IMR-90 (cell line): Measurements from ENCODE around the gene NAA80. TPM values are rescaled to one million over a fixed set of nuclear protein-coding genes. Genes with fewer than 3 reads are reported as not detected.

Experiments used
- ATAC-seq: fragments of 200-7000 bp; cut with Tn5 transposase; 2 replicates; pipeline ENCODE4 v1.9.1; 2020; ENCODE audit warnings: low read depth, mild to moderate bottlenecking, moderate library complexity
- BruUV-seq: library from RNA; stranded (reverse); fragments of 400-500 nt; replicated peaks from 2 replicates; lab custom pipeline; 2021; lab: Mats Ljungman, UMichigan
- CTCF ChIA-PET: fragments of 300-600 bp; formaldehyde crosslinking; extraction: SDS; loops from one replicate; lab custom pipeline; 2021; ENCODE audit warnings: antibody characterized with exemption; lab: Yijun Ruan, JAX
- POLR2A ChIA-PET: fragments of 300-600 bp; sonication (Branson Sonifier 250); formaldehyde crosslinking; loops from one replicate; lab custom pipeline; 2022; ENCODE audit warnings: antibody characterized with exemption; ENCODE audit not compliant: unreplicated experiment; lab: Charles Lee
- DNase-seq: peaks from one replicate; pipeline ENCODE4 v3.0.0; 2013
- H2AFZ ChIP-seq: replicated peaks from 2 replicates; pipeline ENCODE3; 2013; ENCODE audit warnings: low read length, mild to moderate bottlenecking; ENCODE audit not compliant: poor library complexity
- H2AK5ac ChIP-seq: 2 replicates; pipeline ENCODE4 v1.6.1; 2013; ENCODE audit warnings: low read depth, low read length, inconsistent platforms
- H2AK9ac ChIP-seq: replicated peaks from 2 replicates; pipeline ENCODE3; 2013; ENCODE audit warnings: mild to moderate bottlenecking, low read depth, low read length, moderate library complexity; ENCODE audit not compliant: poor library complexity
- H2BK120ac ChIP-seq: 2 replicates; pipeline ENCODE4 v1.6.1; 2013; ENCODE audit warnings: low read depth, low read length, inconsistent platforms
- H2BK15ac ChIP-seq: 3 replicates; pipeline ENCODE4 v1.6.1; 2013; ENCODE audit warnings: low read depth, low read length, inconsistent platforms
- H2BK20ac ChIP-seq: 2 replicates; pipeline ENCODE4 v1.6.1; 2013; ENCODE audit warnings: low read depth, mild to moderate bottlenecking, inconsistent platforms, low read length, moderate library complexity
- H2BK5ac ChIP-seq: 2 replicates; pipeline ENCODE4 v1.6.1; 2013; ENCODE audit warnings: mild to moderate bottlenecking, low read depth, low read length, inconsistent platforms; ENCODE audit not compliant: poor library complexity, severe bottlenecking
- H3K14ac ChIP-seq: replicated peaks from 2 replicates; pipeline ENCODE4 v1.6.1; 2013; ENCODE audit warnings: low read depth, low read length, inconsistent platforms
- H3K18ac ChIP-seq: 2 replicates; pipeline ENCODE4 v1.6.1; 2013; ENCODE audit warnings: low read depth, low read length, control low read depth
- H3K23ac ChIP-seq: 2 replicates; pipeline ENCODE4 v1.6.1; 2013; ENCODE audit warnings: low read depth, low read length, inconsistent platforms
- H3K27ac ChIP-seq: 2 replicates; pipeline ENCODE4 v1.5.1; 2013; ENCODE audit warnings: mild to moderate bottlenecking, control low read depth, low read length; ENCODE audit not compliant: insufficient read depth
- H3K27me3 ChIP-seq: 2 replicates; pipeline ENCODE4 v1.6.1; 2013; ENCODE audit warnings: low read length; ENCODE audit not compliant: control insufficient read depth, insufficient read depth
- H3K36me3 ChIP-seq: 2 replicates; pipeline ENCODE4 v1.6.1; 2013; ENCODE audit warnings: low read length, mixed read lengths; ENCODE audit not compliant: control insufficient read depth, insufficient read depth
- H3K4ac ChIP-seq: 2 replicates; pipeline ENCODE4 v1.6.1; 2013; ENCODE audit warnings: low read depth, low read length, inconsistent platforms
- H3K4me1 ChIP-seq: 2 replicates; pipeline ENCODE4 v1.6.1; 2013; ENCODE audit warnings: low read length, mixed read lengths; ENCODE audit not compliant: control insufficient read depth, insufficient read depth
- H3K4me2 ChIP-seq: 2 replicates; pipeline ENCODE4 v1.6.1; 2013; ENCODE audit warnings: low read depth, mild to moderate bottlenecking, control low read depth, low read length, moderate library complexity
- H3K4me3 ChIP-seq: 2 replicates; pipeline ENCODE4 v1.5.1; 2013; ENCODE audit warnings: low read depth, mild to moderate bottlenecking, control low read depth, low read length, moderate library complexity; ENCODE audit not compliant: insufficient read depth
- H3K56ac ChIP-seq: 2 replicates; pipeline ENCODE4 v1.6.1; 2013; ENCODE audit warnings: low read length, inconsistent platforms; ENCODE audit not compliant: insufficient read depth; ENCODE audit errors: extremely low read depth
- H3K79me1 ChIP-seq, 2 experiments: 2 replicates each; pipeline ENCODE4 v1.6.1; 2013; ENCODE audit warnings: low read length in 2 of 2, inconsistent platforms in 1 of 2, low read depth in 1 of 2
- H3K9ac ChIP-seq: 2 replicates; pipeline ENCODE4 v1.6.1; 2013; ENCODE audit warnings: low read depth, low read length, control low read depth
- H3K9me1 ChIP-seq: 2 replicates; pipeline ENCODE4 v1.6.1; 2013; ENCODE audit warnings: low read length, inconsistent platforms; ENCODE audit not compliant: insufficient read depth
- H3K9me3 ChIP-seq: 2 replicates; pipeline ENCODE4 v1.6.1; 2013; ENCODE audit warnings: low read length; ENCODE audit not compliant: control insufficient read depth, insufficient read depth
- H4K20me1 ChIP-seq: 2 replicates; pipeline ENCODE4 v1.6.1; 2013; ENCODE audit warnings: low read length, inconsistent platforms; ENCODE audit not compliant: insufficient read depth
- H4K5ac ChIP-seq: 2 replicates; pipeline ENCODE4 v1.6.1; 2013; ENCODE audit warnings: mild to moderate bottlenecking, low read depth, low read length, control low read depth
- H4K8ac ChIP-seq, 2 experiments: 2 replicates each; pipeline ENCODE4 v1.6.1; 2013; ENCODE audit warnings: low read depth in 2 of 2, low read length in 2 of 2, control low read depth in 1 of 2, inconsistent platforms in 1 of 2
- H4K91ac ChIP-seq: 2 replicates; pipeline ENCODE4 v1.6.1; 2013; ENCODE audit warnings: low read depth, low read length, inconsistent platforms; ENCODE audit not compliant: insufficient read depth
- CHD1 ChIP-seq: IDR thresholded peaks from 2 replicates; pipeline ENCODE4 v1.6.1; 2012; ENCODE audit warnings: low read depth, low read length, improper control_type of control experiment
- FOS ChIP-seq: fragments of 150-350 bp; IDR thresholded peaks from 2 replicates; pipeline ENCODE4 v1.6.1; 2016; ENCODE audit warnings: low read depth, low read length
- MAFK ChIP-seq: IDR thresholded peaks from 2 replicates; pipeline ENCODE4 v1.6.1; 2012; ENCODE audit warnings: low read depth, low read length, improper control_type of control experiment
- NFE2L2 ChIP-seq: fragments of 150-350 bp; IDR thresholded peaks from 2 replicates; pipeline ENCODE4 v1.6.1; 2016; ENCODE audit warnings: low read depth, mild to moderate bottlenecking, low read length
- POLR2A ChIP-seq: IDR thresholded peaks from 2 replicates; pipeline ENCODE4 v1.6.1; 2012; ENCODE audit warnings: mild to moderate bottlenecking, low read depth, low read length
- whole genome bisulfite sequencing, 2 experiments: methylation state at CpG; one replicate each; pipeline versions ENCODE4 v1.1.5 to v1.1.7; 2013; ENCODE audit warnings: missing lambda C conversion rate in 2 of 2; ENCODE audit not compliant: insufficient read length in 1 of 2; ENCODE audit errors: extremely low coverage in 2 of 2; 5-methylcytosine and 5-hydroxymethylcytosine counted together
- dilution Hi-C: fragments of 300-500 bp; cut with HindIII; formaldehyde crosslinking; loops from one replicate; pipeline ENCODE4 v1.14.3; 2018; ENCODE audit warnings: low sequenced_read_pairs; ENCODE audit not compliant: unreplicated experiment
- in situ Hi-C: fragments of 300-500 bp; cut with MboI; formaldehyde crosslinking; loops from 3 replicates; pipeline ENCODE4 v1.14.3; 2019; ENCODE audit warnings: low sequenced_read_pairs, inconsistent platforms, mixed read lengths
- intact Hi-C: fragments of 100-400 bp; cut with micrococcal nuclease; formaldehyde crosslinking; loops from 2 replicates; pipeline ENCODE4 v1.10.0; 2022
- polyA plus RNA-seq, 3 experiments: library from polyadenylated mRNA; depleted of rRNA; stranded (reverse); fragments of >200 nt; gene quantifications; 2 replicates each; pipeline ENCODE4 v1.2.3, GENCODE V29; 2012; ENCODE audit warnings: low replicate concordance in 1 of 3
- total RNA-seq: library from RNA; depleted of rRNA; stranded (reverse); fragments of >200 nt; gene quantifications from 2 replicates; pipeline ENCODE4 v1.2.3, GENCODE V29; 2012
- TF ChIP-seq, protein P1 (sequence below): fragments of 150-350 bp; IDR thresholded peaks from 2 replicates; pipeline ENCODE4 v1.6.1; 2017; ENCODE audit warnings: mild to moderate bottlenecking, antibody characterized with exemption, low read length, low read depth

NAA80 gene
- total and polyA plus RNA-seq, 2 of the 4 experiments (the other 2 are of a cell fraction) = 5.0 to 14.4 TPM

DNA sequence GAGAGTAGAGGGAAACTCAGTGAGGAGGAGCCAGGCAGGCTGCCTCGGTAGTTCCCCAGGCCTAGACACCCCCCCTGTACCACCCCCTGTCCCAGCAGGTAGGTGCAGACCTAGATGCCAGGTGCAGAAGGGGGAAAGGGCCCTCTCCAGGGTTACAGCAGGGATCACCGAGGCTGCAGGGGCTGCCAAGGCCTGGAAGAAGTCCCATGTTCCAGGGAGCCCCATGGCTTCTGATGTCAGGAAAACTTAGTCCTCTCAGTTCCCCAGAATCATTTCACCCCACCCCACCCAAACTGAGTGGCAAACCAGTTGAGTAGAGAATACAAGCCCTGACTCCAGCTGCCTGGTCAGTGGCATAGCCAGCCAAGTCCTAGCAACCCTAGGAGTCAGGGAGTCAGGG lies 37.7 kb downstream of the NAA80 start:
- TF ChIP-seq, protein P1, sequence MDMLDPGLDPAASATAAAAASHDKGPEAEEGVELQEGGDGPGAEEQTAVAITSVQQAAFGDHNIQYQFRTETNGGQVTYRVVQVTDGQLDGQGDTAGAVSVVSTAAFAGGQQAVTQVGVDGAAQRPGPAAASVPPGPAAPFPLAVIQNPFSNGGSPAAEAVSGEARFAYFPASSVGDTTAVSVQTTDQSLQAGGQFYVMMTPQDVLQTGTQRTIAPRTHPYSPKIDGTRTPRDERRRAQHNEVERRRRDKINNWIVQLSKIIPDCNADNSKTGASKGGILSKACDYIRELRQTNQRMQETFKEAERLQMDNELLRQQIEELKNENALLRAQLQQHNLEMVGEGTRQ = no peak
- TF ChIP-seq NFE2L2 (no peak), FOS (no peak), MAFK (no peak), POLR2A (no peak), CHD1 (no peak)
- H3K9me3 ChIP-seq = no peaks in the 10 kb centered on the region
- no peak overlapping the region for H3K4me2 ChIP-seq
- peak overlapping the region; percentile 70 for H2AK5ac ChIP-seq
- H3K27ac ChIP-seq = peak overlapping the region; percentile 90; the same call in 1 of the 2 replicates
- dilution Hi-C loops = no loop called here
- H3K9ac ChIP-seq = peak overlapping the region; percentile 76; the same call in 1 of the 2 replicates
- intact Hi-C loops = loop anchor here (5.0 kb wide), 1 partner anchor 61 kb away; the partner anchor contains the start of gene HYAL2
- H4K91ac ChIP-seq = peak overlapping the region; percentile 97
- ChIA-PET POLR2A (no interaction called here), CTCF (no interaction called here)
- H3K9me1 ChIP-seq = peaks cover 24% of the 10 kb centered on the region
- peaks cover 9% of the 10 kb centered on the region; the same call in 1 of the 2 replicates for H4K20me1 ChIP-seq
- peaks cover 14 to 62% of the 10 kb centered on the region in 2 experiments for H3K79me1 ChIP-seq
- no peak overlapping the region for H2AFZ ChIP-seq
- BruUV-seq = no TSS peak
- H2BK5ac ChIP-seq = peak overlapping the region; percentile 32
- H3K27me3 ChIP-seq = no peaks in the 10 kb centered on the region
- 0 out of 2 replicates have a peak overlapping the region, but pooled peaks have one; percentile 28 for H4K5ac ChIP-seq
- peaks cover 18% of the 10 kb centered on the region for H3K36me3 ChIP-seq
- no peak overlapping the region for H3K18ac ChIP-seq
- DNase-seq (no peak), ATAC-seq (no peak)
- no peak overlapping the region for H2BK20ac ChIP-seq
- H3K14ac ChIP-seq = 0 out of 2 replicates have a peak overlapping the region, but pooled peaks have one; percentile 10
- H4K8ac ChIP-seq = peak overlapping the region in 1 of 2 experiments; percentile 92; a peak in 2 of 4 replicates
- peak overlapping the region; percentile 93 for H3K4ac ChIP-seq
- in situ Hi-C loops = no loop called here
- peaks cover 42% of the 10 kb centered on the region for H3K4me1 ChIP-seq
- no CpG with 5 or more reads among the region's 2 CpGs for WGBS, 2 experiments
- H2AK9ac ChIP-seq = peak overlapping the region; percentile 17
- no peak overlapping the region for H3K56ac ChIP-seq
- H2BK15ac ChIP-seq = no peak overlapping the region
- no peak overlapping the region for H3K4me3 ChIP-seq
- H2BK120ac ChIP-seq = peak overlapping the region; percentile 26; the same call in 1 of the 2 replicates
- H3K23ac ChIP-seq = peak overlapping the region; percentile 97; the same call in 1 of the 2 replicates
